Measurements from ENCODE around the gene RCCD1.

RCCD1 gene

GRCh38 chr15:90942354-90943120 lies 12.1 kb upstream of the RCCD1 start:
- DNase-seq (ENCODE audit: low read depth), result no peak

- DNase-seq (ENCODE audit: low read depth), result no peak
Observed at GRCh38 chr15:90945091-90945490, 9.6 kb upstream of the RCCD1 start.

- DNase-seq (ENCODE audit: low read depth), result no peak
Observed at GRCh38 chr15:90946538-90946937, 8.1 kb upstream of the RCCD1 start.

DNA sequence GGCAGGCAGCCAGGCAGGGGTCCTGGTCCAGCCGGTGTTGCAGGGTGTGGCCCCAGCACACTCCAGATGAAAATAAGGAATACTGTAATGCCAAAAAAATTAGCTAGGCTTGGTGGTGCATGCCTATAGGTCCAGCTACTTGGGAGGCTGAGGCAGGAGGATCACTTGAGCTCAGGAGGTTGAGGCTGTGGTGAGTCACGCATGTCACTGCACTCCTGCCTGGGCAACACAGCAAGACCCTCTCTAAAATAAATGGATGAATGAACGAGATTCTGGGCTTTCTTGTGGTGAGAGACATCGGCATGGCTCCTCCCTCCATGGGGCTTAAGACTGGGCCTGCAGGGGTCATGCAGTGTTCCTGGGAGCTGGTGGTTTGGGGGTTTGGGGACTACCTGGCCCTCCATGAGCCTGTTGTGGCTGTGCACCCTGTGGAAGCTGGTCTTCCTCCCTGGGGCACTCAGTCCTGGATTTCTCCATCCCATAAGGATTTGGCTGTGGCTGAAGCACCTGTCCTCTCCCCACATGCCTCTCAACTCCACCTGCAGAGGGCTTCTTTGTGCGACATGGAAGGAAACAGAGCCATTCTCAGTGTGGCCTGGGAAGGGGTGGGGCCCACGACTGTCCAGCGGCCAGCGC lies 7.6 kb upstream of the RCCD1 start:
- DNase-seq (ENCODE audit: low read depth), result no peak

GRCh38 chr15:90947577-90948357 lies 6.9 kb upstream of the RCCD1 start:
- no peak for DNase-seq (ENCODE audit: low read depth)

DNA sequence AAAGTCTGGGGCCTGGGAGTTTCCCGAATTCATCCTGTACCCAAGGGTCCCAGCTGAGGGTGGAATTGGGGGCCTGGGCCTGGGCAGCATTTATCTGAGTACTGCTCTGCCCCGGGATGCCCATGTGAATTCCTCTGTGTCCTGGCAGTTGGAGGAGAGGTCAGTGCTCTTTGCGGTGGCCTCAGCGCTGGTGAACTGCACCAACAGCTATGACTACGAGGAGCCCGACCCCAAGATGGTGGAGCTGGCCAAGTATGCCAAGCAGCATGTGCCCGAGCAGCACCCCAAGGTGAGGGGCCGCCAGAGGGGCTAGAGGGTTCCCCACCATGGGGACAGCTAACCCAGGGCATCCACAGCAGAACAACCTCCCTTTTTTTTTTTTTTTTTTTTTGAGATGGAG lies 6.2 kb upstream of the RCCD1 start:
- DNase-seq (ENCODE audit: low read depth), result no peak

- no peak for DNase-seq (ENCODE audit: low read depth)
Observed at GRCh38 chr15:90949979-90950675, 4.6 kb upstream of the RCCD1 start.

DNA sequence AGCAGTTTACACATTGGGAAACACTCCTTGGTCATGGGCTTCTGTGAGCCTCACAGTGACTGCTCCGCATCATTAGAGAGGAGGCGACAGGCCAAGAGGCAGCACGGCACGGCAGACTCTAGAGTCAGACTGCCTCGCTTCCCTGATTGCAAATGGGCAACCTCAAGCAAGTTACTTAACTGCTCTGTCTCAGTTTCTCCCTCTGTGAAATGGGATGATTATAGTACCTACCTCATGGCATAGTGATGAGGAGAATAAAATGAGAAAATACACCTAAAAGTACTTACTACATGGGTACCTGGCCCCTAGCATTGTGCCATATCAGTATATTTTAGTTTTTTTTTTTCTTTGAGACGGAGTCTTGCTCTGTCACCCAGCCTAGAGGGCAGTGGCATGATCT lies 4.0 kb upstream of the RCCD1 start:
- no peak for DNase-seq (ENCODE audit: low read depth)

DNA sequence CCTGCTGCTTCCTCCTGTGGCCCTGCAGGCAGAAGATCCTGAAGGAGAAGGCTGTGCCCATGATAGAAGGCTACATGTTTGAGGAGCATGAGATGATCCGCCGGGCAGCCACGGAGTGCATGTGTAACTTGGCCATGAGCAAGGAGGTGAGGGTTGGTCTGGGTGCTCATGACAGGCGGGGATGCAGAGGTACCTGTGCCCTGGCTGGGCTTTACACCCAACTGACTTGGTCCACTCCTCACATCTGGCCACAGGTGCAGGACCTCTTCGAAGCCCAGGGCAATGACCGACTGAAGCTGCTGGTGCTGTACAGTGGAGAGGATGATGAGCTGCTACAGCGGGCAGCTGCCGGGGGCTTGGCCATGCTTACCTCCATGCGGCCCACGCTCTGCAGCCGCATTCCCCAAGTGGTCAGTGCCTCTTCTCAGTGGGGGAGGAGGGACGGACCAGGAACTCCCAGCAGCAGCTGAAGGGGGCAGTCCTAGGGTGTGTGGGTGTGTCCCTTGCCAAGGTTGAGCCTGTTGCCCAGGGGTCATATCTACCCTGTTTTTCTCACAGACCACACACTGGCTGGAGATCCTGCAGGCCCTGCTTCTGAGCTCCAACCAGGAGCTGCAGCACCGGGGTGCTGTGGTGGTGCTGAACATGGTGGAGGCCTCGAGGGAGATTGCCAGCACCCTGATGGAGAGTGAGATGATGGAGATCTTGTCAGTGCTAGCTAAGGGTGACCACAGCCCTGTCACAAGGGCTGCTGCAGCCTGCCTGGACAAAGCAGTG lies 1.6 kb upstream of the RCCD1 start:
- DNase-seq (ENCODE audit: low read depth), result no peak

DNA sequence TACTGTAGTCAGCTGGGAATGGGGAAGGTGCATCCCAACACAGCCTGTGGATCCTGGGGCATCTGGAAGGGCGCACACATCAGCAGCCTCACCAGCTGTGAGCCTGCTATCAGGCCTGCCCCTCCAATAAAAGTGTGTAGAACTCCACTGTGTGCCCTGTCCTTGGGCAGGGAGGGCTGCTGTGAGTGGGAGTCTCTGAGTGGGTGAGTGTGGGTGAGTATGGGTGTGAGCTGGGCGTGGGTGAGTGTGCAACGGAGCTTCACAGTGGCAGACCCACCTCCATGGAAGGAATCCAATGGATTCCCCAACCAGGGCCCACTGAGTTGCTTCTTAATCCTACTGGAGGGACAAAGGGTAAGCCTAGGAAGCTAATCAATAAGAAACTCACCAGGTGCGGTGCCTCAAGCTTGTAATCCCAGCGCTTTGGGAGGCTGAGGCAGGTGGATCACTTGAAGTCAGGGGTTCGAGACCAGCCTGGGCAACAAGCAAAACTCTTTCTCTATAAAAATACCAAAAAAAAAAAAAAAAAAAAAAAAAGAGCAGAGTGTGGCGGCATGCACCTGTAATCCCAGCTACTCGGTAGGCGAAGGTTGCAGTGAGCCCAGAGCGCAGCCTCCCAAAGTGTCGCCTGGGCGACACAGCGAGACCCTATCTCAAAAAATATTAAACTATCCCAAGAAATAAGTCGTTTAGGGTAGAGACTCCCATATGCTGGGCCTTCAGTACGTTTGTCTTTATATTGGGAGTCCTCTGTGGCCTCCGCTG lies 555 bp upstream of the RCCD1 start:
- no peak for DNase-seq (ENCODE audit: low read depth)

DNA sequence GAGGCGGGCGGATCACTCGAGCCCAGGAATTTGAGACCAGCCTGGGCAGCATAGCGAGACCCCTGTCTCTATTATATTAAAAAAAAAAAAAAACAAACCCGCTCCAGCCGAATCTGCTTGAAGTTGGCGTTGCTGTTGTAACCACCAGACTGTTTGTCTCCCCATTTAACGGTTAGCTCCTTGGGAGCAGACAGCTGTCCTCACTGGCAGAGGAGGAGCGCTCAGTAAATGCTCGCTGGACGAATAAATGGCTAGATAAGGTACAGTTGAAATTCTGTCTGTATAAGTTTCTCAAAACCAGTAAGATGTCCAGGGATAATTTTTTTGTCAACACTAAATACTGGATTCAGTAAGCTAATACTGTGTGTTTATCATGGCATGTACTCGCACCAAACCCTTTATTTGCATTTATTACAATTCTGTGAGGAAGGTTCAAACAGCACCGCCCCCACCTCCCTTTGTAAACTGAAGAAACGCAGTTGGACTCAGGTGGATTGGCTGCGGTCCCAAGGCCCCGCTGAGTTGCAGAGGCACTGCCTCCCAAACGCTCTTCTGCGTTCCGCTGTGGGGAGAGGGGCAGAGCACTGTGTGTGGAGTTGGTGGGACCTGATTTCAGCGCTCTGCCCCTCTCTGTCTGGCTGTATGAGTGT lies 1.1 kb downstream of the RCCD1 start:
- DNase-seq (ENCODE audit: low read depth), result no peak

DNA sequence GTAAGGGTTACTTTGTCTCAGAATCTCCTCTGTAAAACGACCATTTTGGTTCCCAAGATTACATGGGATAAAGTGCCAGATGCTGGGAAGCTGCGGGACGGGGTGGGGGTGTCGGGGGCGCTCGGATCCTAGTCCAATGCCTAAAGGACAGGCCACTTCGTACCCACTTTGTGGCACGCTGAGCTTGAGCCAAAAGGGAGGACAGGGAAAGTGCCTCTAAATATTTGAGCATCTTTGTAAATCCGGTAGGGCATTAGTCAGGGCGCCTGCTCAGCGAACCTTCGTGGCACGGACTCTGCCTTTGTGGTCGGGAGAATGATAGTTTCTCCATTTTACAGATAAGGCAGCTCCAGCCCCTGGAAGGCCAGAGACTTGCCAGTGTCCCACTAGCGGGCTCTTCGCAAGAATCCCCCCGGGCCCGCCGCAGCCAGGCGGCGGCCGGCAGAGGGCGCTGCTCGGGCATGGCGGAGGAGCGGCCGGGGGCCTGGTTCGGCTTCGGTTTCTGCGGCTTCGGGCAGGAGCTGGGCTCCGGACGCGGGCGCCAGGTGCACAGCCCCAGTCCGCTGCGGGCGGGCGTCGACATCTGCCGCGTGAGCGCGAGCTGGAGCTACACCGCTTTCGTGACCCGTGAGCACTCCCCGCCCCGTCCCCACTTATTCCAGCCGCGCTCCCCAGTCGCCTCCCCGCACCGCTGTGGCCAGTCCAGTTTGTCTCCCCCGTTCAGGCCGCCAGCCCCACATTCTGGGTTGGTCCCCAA lies 1.8 kb downstream of the RCCD1 start:
- peak; percentile 44 for DNase-seq (ENCODE audit: low read depth)

DNA sequence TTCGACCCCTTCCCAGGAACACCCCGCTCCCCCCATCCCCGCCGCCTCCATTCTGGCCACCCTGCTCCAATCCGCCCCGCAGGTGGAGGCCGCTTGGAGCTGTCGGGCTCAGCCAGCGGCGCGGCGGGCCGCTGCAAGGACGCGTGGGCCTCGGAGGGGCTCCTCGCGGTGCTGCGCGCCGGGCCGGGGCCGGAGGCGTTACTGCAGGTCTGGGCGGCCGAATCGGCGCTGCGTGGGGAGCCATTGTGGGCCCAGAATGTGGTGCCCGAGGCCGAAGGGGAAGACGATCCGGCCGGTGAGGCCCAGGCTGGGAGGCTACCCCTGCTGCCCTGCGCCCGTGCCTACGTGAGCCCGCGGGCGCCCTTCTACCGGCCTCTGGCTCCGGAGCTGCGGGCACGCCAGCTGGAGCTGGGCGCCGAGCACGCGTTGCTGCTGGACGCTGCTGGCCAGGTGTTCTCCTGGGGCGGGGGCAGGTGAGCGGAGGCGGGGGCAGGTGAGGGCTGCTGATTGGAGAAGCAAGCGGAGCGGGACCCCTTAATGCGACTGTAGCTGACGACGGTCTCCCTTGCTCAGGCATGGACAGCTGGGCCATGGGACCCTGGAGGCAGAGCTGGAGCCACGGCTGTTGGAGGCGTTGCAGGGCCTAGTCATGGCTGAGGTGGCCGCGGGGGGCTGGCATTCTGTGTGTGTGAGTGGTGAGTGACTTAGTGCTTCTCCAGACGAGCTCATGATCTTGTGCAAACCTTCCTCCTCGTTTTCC lies 2.5 kb downstream of the RCCD1 start:
- no peak for DNase-seq (ENCODE audit: low read depth)

DNA sequence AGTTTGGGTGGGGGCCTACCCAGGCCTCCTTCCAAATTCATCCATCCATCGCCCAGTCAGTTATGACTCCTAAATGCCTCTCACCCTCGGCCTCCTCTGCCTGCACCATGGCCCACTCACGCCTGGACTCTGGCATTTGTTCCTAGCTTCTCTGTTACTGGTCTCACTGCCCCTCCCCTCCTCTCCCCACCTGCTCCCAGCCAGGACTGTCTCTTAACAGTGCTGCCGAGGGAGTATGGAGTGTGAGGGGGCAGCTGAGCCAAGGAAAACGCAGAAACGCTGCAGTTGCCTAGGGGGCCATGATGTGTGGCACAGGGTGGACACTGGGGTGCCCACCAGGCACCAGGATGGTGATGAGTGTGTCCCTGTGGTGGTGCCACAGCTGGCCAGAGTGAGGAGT lies 3.1 kb downstream of the RCCD1 start:
- no peak for DNase-seq (ENCODE audit: low read depth)

DNA sequence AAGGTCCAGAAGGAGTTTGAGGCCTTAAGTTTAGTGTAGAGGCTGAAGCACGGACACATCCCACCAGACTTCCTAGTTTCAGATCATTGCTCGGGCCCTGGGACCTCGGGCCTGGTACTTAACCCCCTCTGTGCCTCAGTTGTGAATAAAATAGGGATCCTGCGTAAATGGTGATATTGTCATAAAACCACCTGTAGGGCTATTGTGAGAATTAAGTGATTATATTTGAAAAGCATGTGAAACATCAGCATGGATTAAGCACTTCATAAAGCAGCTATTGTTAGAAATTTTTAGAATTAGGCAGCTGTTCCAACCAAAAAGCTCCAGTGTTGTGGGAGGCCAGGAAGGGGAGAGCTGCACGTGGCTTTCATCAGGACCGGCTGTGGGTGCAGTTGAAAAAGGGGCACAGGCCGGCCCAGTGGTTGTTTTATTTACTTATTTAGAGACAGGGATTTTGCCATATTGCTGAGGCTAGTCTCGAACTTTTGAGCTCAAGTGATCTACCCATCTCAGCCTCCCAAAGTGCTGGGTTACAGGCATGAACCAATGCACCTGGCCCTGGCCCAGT lies 4.4 kb downstream of the RCCD1 start:
- no peak for DNase-seq (ENCODE audit: low read depth)

GRCh38 chr15:90959894-90960293 lies 5.2 kb downstream of the RCCD1 start:
- no peak for DNase-seq (ENCODE audit: low read depth)

DNA sequence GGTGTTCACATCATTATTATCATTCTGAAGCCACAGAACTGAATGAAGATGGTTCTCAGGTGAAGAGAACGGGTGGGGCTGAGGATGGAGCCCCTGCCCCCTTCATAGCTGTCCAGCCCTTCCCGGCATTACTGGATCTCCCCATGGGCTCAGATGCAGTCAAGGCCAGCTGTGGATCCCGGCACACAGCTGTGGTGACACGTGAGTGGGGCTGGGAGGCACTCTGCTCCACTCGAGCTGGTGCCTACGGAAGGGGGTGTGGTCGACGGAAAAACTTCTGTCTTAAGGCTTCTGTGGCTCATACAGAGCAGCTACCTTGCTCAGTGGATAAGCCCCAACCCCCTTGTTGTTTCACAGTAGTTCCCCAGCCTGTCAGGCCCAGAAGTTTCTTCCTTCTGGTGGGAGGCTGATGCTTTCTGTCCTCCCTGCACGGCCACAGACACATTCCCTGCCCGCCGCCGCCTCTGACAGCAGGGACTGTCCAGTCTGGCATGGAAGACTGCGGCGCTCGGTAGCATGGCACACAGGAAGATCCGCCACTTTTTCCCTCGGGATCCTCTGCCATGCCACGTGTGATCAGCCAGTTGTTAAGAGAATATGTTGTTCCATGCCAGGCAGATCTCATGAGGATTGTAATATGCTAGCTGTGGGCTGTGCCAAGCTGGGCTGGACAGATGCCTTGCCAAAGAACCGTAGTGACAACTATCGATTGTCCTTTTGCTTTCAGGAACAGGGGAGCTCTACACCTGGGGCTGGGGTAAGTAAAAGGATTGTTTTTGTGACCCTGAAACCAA lies 5.8 kb downstream of the RCCD1 start:
- no peak for DNase-seq (ENCODE audit: low read depth)

DNA sequence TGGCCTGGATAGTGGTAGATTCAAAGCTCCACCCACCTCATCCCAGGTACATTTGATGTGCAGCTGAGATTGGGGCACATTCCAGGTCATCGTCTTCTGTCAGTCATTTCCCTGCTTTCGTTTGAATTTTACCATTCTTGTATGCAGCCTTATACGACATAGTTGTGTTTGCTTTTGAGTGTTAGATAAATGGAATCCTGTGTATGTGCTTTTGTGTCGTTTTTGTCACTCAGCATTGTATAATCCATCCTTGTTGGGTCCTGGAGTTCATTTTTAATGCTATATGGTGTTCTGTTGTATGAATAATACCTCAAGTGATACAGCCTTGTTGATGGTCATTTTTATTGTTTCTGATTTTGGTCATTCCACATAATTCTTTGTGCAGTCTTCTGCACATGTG lies 7.3 kb downstream of the RCCD1 start:
- no peak for DNase-seq (ENCODE audit: low read depth)

Measured in stimulated activated CD8-positive, alpha-beta memory T cell treated with anti-CD3 and anti-CD28 coated beads, Interleukin-15, amount 100 ng/mL, for 24 hours (primary cell).